Stimulated activated CD4-positive, alpha-beta T cell treated with anti-CD3 and anti-CD28 coated beads, Interleukin-15, amount 100 ng/mL, for 48 hours (primary cell): Measurements from ENCODE around the gene UBE3B.
"Not testable (repeated sequence)": the region's sequence is repeated elsewhere in the genome, so short reads cannot be mapped to it uniquely, and the experiment has no call there.

Experiments
- DNase-seq, 2 donors: peaks; one replicate each; pipeline ENCODE4 v3.0.0-alpha.2; 2020; ENCODE audit warnings: low read depth in 2 of 2

UBE3B gene

GRCh38 chr12:109450980-109451379, 26.5 kb upstream of the UBE3B start:
- DNase-seq: no peak

- no peak for DNase-seq
Measured at GRCh38 chr12:109451400-109451799, 26.0 kb upstream of the UBE3B start.

- no peak for DNase-seq
Measured at GRCh38 chr12:109452489-109452888, 24.9 kb upstream of the UBE3B start.

- DNase-seq: no peak
Measured at GRCh38 chr12:109455706-109456105, 21.7 kb upstream of the UBE3B start.

GRCh38 chr12:109458086-109458485, 19.3 kb upstream of the UBE3B start:
- DNase-seq: no peak

GRCh38 chr12:109458771-109459208, 18.6 kb upstream of the UBE3B start:
- no peak for DNase-seq

- no peak for DNase-seq
Measured at GRCh38 chr12:109459247-109459646, 18.2 kb upstream of the UBE3B start.

GRCh38 chr12:109460538-109460937, 16.9 kb upstream of the UBE3B start:
- DNase-seq: no peak

- DNase-seq: no peak
Measured at GRCh38 chr12:109461049-109461845, 16.2 kb upstream of the UBE3B start.

- no peak for DNase-seq
Measured at GRCh38 chr12:109461846-109462756, 15.3 kb upstream of the UBE3B start.

GRCh38 chr12:109462868-109463692, 14.4 kb upstream of the UBE3B start:
- DNase-seq: no peak

GRCh38 chr12:109463756-109464155, 13.7 kb upstream of the UBE3B start:
- no peak for DNase-seq

GRCh38 chr12:109464642-109465351, 12.6 kb upstream of the UBE3B start:
- no peak for DNase-seq

- no peak for DNase-seq
Measured at GRCh38 chr12:109466305-109466704, 11.1 kb upstream of the UBE3B start.

GRCh38 chr12:109466821-109467220, 10.6 kb upstream of the UBE3B start:
- no peak for DNase-seq

GRCh38 chr12:109467978-109468676, 9.3 kb upstream of the UBE3B start:
- no peak for DNase-seq

- no peak for DNase-seq
Measured at GRCh38 chr12:109469517-109469916, 7.9 kb upstream of the UBE3B start.

- DNase-seq: no peak
Measured at GRCh38 chr12:109473006-109473405, 4.4 kb upstream of the UBE3B start.

- DNase-seq: not testable (repeated sequence)
Measured at GRCh38 chr12:109473526-109474270, 3.7 kb upstream of the UBE3B start.

GRCh38 chr12:109475121-109475520, 2.3 kb upstream of the UBE3B start:
- DNase-seq: no peak
